ENCODE results near the gene SLFN5.
"Not testable (repeated sequence)": the region's sequence is repeated elsewhere in the genome, so short reads cannot be mapped to it uniquely, and the experiment has no call there.

The SLFN5 gene

DNA sequence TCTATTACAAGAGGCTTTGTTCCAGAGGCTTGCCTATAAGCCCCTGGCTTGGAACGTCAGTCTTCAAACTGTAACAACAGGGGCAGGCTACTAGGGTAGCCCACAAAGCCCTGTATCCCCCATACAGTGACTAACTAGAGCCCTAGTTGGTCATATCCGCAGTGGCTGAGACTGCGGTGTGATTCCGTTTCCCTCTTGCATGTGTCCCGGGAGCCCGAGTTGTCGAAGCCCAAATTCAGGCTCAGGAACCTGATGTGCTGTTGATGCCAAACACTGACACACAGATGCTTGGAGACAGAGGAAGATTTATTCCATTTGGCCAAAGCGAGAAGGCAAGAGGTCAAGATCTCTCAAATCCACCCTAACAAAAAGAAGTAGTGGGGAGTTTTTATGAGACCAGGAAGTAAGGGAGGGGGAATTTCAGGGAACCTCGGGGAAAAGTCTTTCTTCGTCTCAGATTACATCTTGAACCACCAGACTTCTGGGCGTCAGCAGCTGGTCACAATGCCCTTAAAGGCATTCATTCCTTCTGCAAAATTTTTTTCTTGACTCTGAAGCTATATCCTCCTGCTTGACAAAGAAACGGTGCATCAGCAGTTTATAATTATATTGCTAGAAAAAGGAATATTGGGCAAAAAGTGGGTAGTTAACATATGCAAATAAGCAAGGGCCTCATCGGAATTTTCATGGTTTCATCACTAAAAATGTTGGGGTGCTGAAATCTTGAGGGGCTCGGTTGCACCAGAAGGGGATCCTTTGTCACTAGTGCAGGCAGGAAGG, 879 bp downstream of the SLFN5 start:
- no peak for DNase-seq

DNA sequence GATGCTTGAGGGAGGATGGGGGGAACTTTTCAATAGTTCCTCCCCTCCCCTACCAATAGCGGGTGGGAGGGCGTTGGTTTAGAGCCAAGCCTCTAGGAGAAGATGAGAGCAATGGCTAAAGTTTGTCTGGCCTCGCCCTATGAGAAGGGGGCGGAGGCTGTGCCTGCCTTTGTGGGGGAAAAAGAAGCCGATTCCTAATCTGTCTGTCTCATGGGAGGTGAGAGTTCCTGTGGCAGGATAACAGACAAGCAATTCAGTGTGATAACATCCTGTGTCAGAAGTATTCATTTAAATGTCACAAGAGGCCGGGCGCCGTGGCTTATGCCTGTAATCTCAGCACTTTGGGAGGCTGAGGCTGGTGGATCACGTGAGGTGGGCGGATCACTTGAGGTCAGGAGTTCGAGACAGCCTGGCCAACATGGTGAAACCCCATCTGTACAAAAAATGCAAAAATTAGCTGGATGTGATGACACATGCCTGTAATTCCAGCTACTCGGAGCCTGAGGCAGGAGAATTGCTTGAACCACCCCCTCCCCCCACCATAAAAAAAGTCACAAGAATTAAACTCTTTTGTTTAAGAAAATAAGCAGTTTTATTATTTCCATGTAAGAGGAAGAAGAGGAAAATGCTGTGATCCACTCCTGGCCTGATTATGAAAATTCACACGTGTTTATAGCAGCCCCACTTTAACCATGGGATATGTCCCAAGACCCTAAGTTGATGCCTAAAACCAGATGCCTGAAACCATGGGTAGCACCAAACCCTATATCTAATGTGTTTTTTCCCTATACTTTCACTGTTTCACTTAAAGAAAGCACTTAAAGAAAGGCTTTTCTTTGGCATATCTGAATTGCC, 1.7 kb downstream of the SLFN5 start:
- DNase-seq = no peak

DNA sequence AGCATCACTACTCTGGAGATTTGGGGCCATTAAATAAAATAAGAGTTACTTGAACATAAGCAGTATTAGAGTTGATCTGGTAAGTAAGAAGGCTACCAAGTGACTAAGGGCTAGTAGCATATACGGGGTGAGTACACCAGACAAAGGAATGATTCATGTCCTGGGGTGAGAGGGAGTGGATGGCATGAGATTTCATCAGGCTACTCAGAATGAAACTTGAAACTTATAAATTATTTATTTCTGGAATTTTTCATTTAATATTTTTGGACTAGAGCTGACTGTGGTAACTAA, 2.3 kb downstream of the SLFN5 start:
- DNase-seq = no peak

DNA sequence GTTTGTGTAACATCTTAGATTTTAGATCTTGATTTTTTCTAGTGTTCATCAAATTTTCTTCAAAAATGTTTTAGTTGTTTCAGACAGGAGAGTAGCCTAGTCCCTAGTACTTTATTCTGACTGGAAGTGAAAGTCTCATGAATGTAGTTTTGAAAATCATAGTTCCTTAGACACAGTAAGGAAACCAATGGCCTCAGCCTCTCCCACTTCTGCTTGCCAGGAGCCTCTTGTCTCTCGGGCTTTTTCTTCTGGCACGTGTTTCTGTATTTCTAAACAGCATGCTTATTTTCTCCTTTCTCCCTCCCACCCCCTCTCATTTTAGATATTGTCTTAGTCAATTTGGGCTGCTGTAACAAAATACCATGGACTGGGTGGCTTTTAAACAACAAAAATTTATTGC, 9.8 kb downstream of the SLFN5 start:
- no peak for DNase-seq

DNA sequence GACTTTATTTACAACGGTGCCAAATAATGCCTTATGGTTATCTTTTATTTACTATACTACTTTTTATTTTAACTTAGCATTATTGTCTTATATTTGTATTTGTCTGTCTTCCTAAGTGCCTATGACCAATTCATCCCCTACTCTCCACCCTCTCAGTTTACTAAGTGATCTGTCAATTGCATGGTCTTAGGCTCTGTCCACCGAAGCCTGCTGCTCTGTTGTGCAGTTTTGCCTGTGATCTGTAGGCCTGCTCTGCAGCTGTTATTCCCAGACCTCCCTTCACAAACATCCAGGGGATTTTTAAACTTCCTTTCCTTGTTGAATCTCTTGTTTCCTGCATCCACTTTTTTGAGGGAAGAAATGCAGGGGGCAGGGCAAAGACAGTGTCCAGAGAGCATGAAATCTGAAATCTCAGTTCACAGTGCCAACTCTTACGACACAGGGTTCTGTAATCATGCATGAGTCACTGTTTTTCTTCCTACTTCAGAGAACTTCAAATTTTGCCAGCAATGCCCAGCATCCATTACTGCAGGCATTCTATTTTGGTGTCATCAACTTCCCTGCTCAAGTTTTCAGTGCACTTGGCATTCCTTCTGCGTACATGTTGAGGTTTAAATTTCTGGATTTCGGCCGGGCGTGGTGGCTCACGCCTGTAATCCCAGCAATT, 11.4 kb downstream of the SLFN5 start:
- no peak for DNase-seq

DNA sequence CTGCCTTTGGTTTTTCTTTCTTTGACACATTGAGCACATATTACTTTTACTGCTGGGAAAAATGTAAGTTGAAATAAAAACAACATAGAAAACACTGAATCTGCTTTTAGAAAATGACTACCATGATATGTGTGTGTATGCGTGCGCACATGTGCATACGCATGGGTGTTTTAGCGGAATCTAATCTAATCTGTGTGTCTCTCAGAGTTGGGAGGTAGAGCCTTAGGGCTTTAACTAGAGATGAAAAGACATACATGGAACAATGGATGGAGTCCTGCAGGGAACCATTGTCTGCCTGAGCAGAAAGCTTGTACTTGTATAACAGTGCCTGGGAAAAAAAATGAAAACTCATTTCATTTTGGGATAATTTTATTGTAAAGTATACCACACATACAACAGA, 12.4 kb downstream of the SLFN5 start:
- no peak for DNase-seq

DNA sequence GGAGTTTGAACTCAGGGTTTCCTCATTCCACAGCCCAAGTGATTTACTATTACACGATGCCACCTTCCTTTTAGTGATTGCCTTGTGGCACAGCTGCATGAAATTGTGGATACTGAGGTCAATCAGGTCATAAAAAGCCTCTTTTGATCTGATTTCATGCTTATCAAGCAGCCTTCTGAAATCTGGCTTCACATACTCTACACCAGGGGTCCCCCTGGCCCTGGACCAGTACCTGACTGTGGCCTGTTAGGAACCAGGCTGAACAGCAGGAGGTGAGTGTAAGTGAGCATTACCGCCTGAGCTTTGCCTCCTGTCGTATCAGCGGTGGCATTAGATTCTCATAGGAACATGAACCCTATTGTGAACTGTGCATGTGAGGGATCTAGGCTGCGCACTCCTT, 13.8 kb downstream of the SLFN5 start:
- no peak for DNase-seq

DNA sequence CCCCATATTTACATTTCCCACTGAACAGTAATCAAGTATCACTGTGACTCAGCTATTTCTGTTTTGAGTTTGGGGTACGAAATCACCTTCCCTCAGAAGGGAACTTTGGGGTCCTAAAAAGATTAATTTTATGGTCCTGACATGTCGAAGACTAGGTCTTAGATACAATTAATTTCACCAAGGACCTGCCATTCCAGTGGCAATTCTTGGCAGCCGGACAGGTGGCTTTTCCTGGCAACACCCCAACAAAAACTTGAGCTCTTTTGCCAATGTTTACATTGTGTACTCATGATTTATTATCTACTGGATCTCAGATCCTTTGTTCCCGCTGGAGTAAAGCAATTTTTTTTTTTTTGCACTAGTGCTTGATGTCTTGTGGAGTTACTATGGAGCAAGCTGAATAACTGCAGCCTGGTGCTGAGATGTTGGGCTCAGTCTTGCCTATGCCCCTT, 14.4 kb downstream of the SLFN5 start:
- no peak for DNase-seq

DNA sequence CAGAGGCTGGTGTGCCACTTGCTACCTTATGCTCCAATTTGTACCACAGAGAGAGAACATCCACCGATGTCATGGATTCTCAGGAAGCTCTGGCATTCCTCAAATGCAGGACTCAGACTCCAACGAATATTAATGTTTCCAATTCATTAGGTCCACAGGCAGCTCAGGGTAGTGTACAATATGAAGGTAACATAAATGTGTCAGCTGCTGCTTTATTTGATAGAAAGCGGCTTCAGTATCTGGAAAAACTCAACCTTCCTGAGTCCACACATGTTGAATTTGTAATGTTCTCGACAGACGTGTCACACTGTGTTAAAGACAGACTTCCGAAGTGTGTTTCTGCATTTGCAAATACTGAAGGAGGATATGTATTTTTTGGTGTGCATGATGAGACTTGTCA, 16.1 kb downstream of the SLFN5 start:
- no peak for DNase-seq

DNA sequence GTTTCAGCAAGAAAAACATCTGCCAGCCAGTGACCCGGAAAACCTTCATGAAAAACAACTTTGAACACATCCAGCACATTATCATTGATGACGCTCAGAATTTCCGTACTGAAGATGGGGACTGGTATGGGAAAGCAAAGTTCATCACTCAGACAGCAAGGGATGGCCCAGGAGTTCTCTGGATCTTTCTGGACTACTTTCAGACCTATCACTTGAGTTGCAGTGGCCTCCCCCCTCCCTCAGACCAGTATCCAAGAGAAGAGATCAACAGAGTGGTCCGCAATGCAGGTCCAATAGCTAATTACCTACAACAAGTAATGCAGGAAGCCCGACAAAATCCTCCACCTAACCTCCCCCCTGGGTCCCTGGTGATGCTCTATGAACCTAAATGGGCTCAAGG, 22.2 kb downstream of the SLFN5 start:
- DNase-seq = no peak

DNA sequence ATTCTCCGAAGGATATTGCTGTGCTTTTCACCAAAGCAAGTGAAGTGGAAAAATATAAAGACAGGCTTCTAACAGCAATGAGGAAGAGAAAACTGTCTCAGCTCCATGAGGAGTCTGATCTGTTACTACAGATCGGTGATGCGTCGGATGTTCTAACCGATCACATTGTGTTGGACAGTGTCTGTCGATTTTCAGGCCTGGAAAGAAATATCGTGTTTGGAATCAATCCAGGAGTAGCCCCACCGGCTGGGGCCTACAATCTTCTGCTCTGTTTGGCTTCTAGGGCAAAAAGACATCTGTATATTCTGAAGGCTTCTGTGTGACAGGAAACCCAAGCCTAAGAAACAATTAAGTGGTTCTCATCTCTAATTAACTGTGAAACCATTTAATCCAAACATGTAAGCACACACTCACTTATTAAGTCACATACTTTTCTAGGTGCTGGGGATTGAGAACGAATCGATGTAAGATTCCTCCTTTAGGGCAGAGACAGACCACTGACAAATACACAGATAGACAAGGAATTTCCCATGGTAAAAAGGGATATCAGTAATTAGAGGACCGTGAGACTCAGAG, 22.8 kb downstream of the SLFN5 start:
- no peak for DNase-seq

DNA sequence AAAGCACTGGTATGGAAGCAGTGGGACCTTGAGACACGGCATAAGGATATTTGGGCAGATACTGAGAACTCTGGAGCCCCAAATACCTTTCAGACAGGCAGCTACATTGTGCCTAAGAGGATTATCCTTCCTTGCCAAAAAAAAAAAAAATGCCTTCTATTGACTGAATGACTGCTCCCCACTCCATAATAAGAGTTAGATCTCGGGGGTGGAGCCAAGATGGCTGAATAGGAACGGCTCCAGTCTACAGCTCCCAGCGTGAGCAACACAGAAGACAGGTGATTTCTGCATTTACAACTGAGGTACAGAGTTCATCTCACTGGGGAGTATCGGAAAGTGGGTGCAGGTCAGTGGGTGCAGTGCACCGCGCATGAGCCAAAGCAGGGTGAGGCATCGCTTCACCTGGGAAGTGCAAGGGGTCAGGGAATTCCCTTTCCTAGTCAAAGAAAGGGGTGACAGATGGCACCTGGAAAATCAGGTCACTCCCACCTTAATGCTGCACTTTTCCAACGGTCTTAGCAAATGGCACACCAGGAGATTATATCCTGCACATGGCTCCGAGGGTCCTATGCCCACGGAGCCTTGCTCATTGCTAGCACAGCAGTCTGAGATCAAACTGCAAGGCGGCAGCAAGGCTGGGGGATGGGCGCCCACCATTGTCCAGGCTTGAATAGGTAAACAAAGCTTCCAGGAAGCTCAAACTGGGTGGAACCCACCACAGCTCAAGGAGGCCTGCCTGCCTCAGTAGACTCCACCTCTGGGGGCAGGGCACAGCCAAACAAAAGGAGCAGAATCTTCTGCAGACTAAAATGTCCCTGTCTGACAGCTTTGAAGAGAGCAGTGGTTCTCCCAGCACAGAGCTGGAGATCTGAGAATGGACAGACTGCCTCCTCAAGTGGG, 31.5 kb downstream of the SLFN5 start:
- DNase-seq = not testable (repeated sequence)

DNA sequence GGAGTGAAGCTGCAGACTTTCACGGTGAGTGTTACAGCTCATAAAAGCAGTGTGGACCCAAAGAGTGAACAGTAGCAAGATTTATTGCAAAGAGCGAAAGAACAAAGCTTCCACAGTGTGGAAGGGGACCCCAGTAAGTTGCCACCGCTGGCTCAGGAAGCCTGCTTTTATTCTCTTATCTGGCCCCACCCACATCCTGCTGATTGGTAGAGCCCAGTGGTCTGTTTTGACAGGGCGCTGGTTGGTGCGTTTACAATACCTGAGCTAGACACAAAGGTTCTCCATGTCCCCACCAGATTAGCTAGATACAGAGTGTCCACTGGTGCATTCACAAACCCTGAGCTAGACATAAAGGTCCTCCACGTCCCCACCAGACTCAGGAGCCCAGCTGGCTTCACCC, 35.6 kb downstream of the SLFN5 start:
- not testable (repeated sequence) for DNase-seq

DNA sequence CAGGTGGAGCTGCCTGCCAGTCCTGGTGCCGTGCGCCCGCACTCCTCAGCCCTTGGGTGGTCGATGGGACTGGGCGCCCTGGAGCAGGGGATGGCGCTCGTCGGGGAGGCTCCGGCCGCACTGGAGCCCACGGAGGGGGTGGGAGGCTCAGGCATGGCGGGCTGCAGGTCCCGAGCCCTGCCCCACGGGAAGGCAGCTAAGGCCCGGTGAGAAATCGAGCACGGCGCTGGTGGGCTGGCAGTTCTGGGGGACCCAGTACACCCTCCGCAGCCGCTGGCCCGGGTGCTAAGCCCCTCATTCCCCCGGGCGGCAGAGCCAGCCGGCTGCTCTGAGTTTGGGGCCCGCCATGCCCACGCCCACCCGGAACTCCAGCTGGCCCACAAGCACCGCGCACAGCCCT, 36.0 kb downstream of the SLFN5 start:
- not testable (repeated sequence) for DNase-seq

DNA sequence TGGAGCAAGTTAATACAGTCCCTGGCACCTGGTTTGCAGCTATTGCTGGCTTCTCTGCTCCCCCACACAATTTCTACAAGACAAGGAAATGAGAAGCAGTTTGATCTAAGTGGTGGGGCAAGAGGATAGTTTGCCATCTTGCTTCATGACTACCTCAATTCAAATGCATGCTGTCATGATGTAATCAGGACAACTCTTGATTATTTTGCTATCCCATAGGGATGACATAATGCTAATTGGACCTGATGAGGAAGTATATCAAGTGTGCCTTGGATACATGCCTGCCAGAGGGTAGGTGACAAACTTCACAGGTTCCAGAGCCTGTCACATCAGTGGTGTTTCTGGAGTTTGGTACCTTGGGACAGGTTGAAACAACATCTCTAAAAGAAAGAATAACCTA, 40.9 kb downstream of the SLFN5 start:
- no peak for DNase-seq

DNA sequence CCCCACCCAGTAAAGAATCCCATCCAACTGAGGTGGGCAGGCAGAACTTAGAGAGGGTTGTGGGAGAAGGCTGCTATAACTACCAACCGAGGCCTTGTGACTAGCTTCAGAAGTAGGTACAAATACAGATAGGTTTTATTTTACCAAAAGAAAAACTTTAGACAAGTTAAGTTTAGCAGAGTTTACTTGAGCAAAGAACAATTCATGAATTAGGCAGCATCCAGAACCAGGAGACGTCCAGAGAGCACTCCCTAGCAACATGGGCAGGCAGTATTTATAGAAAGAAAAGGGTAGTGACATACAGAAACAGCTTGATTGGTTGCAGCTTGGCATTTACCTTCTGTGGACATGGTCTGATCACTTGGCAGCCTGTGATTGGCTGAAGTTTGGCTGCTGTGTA, 42.1 kb downstream of the SLFN5 start:
- no peak for DNase-seq

DNA sequence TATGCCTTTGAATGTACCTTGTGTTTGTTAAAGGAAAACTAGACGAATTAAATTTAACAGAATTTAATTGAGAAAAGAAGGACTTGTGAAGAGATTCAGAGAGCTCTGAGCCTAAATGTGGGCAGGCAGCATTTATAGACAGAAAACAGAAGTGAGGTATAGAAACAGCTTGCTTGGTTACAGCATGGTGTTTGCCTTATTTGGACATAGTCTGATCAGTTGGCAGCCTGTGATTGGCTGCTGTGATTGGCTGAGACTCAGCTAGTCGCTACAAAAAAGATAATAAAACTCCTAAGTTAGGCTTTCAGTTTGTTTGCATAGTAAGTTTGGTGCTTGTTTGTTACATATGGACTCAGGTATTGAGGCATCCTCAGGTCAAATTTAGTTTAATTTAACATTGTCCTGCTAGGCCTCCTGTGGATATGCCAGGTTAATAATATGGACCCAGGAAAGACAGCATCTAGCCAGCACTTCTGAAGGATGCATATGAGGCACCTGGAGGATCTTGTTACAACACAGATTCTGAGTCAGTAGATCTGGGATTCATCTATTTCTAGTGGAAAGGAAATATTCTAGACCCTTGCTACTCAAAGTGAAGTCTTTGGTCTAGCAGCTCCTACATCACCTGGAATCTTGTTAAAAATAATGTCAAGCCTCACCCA, 43.4 kb downstream of the SLFN5 start:
- DNase-seq = no peak

DNA sequence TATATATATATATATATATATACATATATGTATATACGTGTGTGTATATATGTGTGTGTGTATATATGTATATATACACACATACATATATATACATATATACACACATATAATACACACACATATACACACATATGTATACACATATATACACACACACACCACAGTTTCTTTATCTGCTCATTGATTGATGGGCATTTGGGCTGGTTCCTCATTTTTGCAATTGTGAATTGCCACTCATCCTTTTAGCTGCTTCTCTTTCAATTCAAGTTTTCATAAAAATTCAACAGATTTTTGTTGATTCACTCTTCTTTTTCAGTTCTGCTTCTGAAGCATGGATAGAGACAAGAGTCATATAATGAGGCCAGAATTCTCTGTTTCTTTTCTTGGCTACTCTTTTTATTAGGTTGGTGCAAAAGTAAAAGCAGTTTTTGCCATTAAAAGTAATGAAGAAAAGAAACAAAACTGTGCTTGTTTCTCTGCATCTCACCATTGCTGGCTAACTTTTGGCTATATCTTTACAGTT, 44.5 kb downstream of the SLFN5 start:
- DNase-seq = no peak

DNA sequence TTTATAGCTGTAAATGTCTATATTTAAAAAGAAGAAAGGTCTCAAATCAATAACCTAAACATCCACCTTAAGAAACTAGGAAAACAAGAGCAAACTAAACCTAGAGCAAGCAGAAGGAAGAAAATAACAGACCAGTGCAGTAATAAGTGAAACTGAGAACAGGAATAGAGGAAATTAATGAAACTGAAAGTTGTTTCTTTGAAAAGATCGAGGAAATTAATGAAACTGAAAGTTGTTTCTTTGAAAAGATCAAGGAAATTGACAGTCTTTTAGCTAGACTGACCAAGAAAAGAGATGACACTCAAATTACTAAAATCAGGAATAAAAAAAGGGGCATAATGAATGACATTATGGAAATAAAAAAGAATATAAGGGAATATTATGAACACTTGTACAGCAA, 46.4 kb downstream of the SLFN5 start:
- DNase-seq = no peak

DNA sequence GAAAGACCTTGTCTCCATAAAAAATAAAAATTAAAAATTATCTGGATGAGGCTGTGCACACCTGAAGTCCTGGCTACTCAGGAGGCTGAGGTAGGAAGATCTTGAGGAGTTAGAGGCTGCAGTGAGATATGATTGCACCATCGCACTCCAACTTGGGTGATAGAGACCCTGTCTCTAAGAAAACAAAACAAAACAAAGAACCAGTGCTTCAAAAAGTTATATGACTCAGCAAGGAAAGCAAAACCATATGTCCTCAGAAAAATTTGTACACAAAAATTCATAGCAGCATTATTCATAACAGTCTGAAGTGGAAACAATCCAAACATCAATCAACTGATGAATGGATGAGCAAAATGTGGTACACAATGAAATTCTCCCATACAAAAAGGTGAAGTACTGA, 48.9 kb downstream of the SLFN5 start:
- DNase-seq = no peak

DNA sequence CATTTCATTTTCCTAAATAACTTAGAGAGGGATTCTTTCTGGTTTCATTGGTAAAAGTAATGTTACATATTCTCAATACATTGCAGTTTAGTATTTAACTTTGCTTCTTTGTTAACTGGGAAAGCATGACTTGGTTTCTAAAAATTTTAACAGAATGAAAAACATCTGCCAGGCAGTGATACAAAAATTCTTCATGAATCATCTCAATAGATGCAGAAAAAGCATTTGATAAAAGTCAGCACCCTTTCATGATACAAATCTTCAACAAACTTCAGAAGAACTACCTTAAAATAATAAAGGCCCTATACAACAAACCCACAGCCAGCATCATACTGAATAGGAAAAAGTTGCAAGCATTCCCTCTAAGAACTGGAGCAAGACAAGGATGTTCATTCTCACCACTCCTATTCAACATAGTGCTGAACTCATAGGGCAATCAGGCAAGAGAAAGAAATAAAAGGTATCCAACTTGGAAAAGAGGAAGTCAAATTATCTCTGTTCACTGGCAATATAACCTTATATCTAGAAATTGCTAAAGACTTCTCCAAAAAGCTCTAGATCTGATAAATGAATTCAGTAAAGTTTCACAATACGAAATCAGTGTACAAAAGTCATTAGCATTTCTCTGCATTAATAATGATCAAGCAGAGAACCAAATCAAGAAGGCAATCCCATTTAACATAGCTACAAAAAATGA, 50.4 kb downstream of the SLFN5 start:
- DNase-seq = no peak
